ENCODE data around the gene DCAF4.

GRCh38 chr14:72904840-72905561, 21.3 kb upstream of the DCAF4 start:
- TF ChIP-seq CTCF (conservative IDR thresholded peaks at IDR 0.05) (peak; percentile 96), EZH2 (IDR thresholded peaks at IDR 0.05; ENCODE audit: low read depth) (no peak)

Measured in PC-9 (cell line).